K562 (cell line): ENCODE data around the gene CACNG6. TPM values are rescaled to one million over a fixed set of nuclear protein-coding genes. Genes with fewer than 3 reads are reported as not detected.

Experiments used
- ATAC-seq: fragments of 200-7000 bp; cut with Tn5 transposase; 3 replicates; pipeline ENCODE4 v1.9.1; 2020; ENCODE audit warnings: moderate library complexity
- BruUV-seq: library from RNA; stranded (reverse); fragments of 400-500 nt; replicated peaks from 2 replicates; lab custom pipeline; 2021; lab: Mats Ljungman, UMichigan
- CTCF ChIA-PET: fragments of 300-600 bp; formaldehyde crosslinking; extraction: SDS; loops from one replicate; lab custom pipeline; 2021; ENCODE audit warnings: low intra/inter-chr PET ratio; lab: Yijun Ruan, JAX
- POLR2A ChIA-PET: fragments of 300-600, 350-650 bp; sonication (Branson Sonifier 250); formaldehyde crosslinking; extraction: SDS; loops from one replicate; lab custom pipeline; 2021; ENCODE audit warnings: antibody characterized with exemption, inconsistent platforms; lab: Yijun Ruan, JAX
- DNase-seq, 4 experiments: peaks; one replicate each; pipeline versions ENCODE4 v3.0.0 to v3.0.0-alpha.2; 2011 to 2018; ENCODE audit warnings: low spot score in 3 of 4, mixed read lengths in 3 of 4; ENCODE audit errors: extremely low read depth in 1 of 4
- FAIRE-seq: peaks from 2 replicates; lab custom pipeline; 2011; peaks lifted over from hg19 to GRCh38; lab: Jason Lieb, UNC
- H2AFZ ChIP-seq: 2 replicates; pipeline ENCODE4 v1.6.0; 2011; ENCODE audit warnings: low read depth, low read length, control low read depth, inconsistent platforms
- H3K27ac ChIP-seq: fragments of 200-600 bp; 3 replicates; pipeline ENCODE4 v1.8.0; 2011; ENCODE audit warnings: low read depth, mild to moderate bottlenecking, control low read depth, inconsistent platforms, low read length, moderate library complexity, mixed read lengths; ENCODE audit errors: extremely low read depth
- H3K27me3 ChIP-seq, 2 experiments: fragments of 300-600 bp in 1 of 2; 2 replicates in 1 of 2; 3 replicates in 1 of 2; pipeline versions ENCODE4 v1.6.0 to v1.8.0; 2011; ENCODE audit warnings: inconsistent platforms in 2 of 2, low read length in 2 of 2, mild to moderate bottlenecking in 1 of 2, mixed read lengths in 1 of 2, moderate library complexity in 1 of 2; ENCODE audit not compliant: control insufficient read depth in 2 of 2, insufficient read depth in 2 of 2
- H3K36me3 ChIP-seq: fragments of 300-600 bp; 3 replicates; pipeline ENCODE4 v1.8.0; 2011; ENCODE audit warnings: mild to moderate bottlenecking, low read length, inconsistent platforms; ENCODE audit not compliant: control insufficient read depth, insufficient read depth
- H3K4me1 ChIP-seq, 2 experiments: fragments of 200-600 bp in 1 of 2; replicated peaks in 1 of 2; 2 replicates in 1 of 2; 3 replicates in 1 of 2; pipeline versions ENCODE4 v1.5.1 to v1.8.0; 2011; ENCODE audit warnings: inconsistent platforms in 2 of 2, low read length in 2 of 2, mild to moderate bottlenecking in 1 of 2, mixed read lengths in 1 of 2, moderate library complexity in 1 of 2; ENCODE audit not compliant: control insufficient read depth in 2 of 2, insufficient read depth in 2 of 2
- H3K4me2 ChIP-seq: 2 replicates; pipeline ENCODE4 v1.6.1; 2011; ENCODE audit warnings: low read length, control low read depth, inconsistent platforms, mixed read lengths; ENCODE audit not compliant: insufficient read depth
- H3K4me3 ChIP-seq: fragments of 200-600 bp; sonication (generic), shearing (Covaris generic); 2 replicates; pipeline ENCODE4 v1.5.1; 2016; ENCODE audit warnings: control low read depth, inconsistent platforms
- H3K79me2 ChIP-seq: fragments of 200-600 bp; 3 replicates; pipeline ENCODE4 v1.8.0; 2011; ENCODE audit warnings: low read length, inconsistent platforms; ENCODE audit not compliant: control insufficient read depth, insufficient read depth
- H3K9ac ChIP-seq, 2 experiments: 2 replicates each; pipeline versions ENCODE4 v1.6.0 to v1.6.1; 2011; ENCODE audit warnings: low read depth in 2 of 2, low read length in 2 of 2, control low read depth in 1 of 2, inconsistent platforms in 1 of 2, mild to moderate bottlenecking in 1 of 2, mixed read lengths in 1 of 2; ENCODE audit not compliant: insufficient read depth in 1 of 2
- H3K9me1 ChIP-seq: one replicate; pipeline ENCODE4 v1.6.0; 2011; ENCODE audit warnings: inconsistent platforms, mild to moderate bottlenecking, low read length, moderate library complexity; ENCODE audit not compliant: control insufficient read depth, insufficient read depth
- H3K9me3 ChIP-seq: replicated peaks from 2 replicates; pipeline ENCODE4 v1.5.1; 2011; ENCODE audit warnings: low read depth, low read length, inconsistent platforms; ENCODE audit not compliant: control insufficient read depth, insufficient read depth
- H4K20me1 ChIP-seq: replicated peaks from 2 replicates; pipeline ENCODE4 v1.6.1; 2011; ENCODE audit warnings: low read length, inconsistent platforms, mixed read lengths; ENCODE audit not compliant: control insufficient read depth, insufficient read depth
- FOXK1 ChIP-seq: sonication (generic); formaldehyde crosslinking; IDR thresholded peaks from 2 replicates; pipeline ENCODE4 v1.8.0; 2022; ENCODE audit warnings: missing genetic modification reagents, mild to moderate bottlenecking, borderline replicate concordance
- MCM5 ChIP-seq: fragments of 450-650 bp; IDR thresholded peaks from 2 replicates; pipeline ENCODE4 v1.6.1; 2016; ENCODE audit warnings: low read depth
- WGBS: fragments of 100-300 bp; shearing (Covaris generic); methylation state at CpG from one replicate; pipeline ENCODE4 v1.1.6; 2016; ENCODE audit warnings: low coverage, mixed read lengths; ENCODE audit not compliant: insufficient coverage; ENCODE audit errors: missing lambda C conversion rate; 5-methylcytosine and 5-hydroxymethylcytosine counted together
- in situ Hi-C: fragments of 300-500 bp; cut with MboI; formaldehyde crosslinking; loops from 4 replicates; pipeline ENCODE4 v1.15.0; 2018; ENCODE audit warnings: inconsistent platforms, mixed read lengths
- intact Hi-C: fragments of 100-400 bp; cut with micrococcal nuclease; formaldehyde crosslinking; loops from 2 replicates; pipeline ENCODE4 v1.14.2; 2022
- polyA plus RNA-seq, 8 experiments: library from polyadenylated mRNA; depleted of rRNA in 4 of 8; stranded (reverse) in 5 of 8; unstranded in 3 of 8; fragments of >200 nt; fragmentation: Nextera tagmentation in 2 of 8; fragmentation: Illumina TruSeq in 1 of 8; extraction: Ambion mirVana in 2 of 8; extraction: Trizol in 1 of 8; gene quantifications; 2 replicates each; pipeline versions ENCODE4 v1.2.1 to v1.2.3, GENCODE V29; 2011 to 2014; ENCODE audit warnings: inconsistent platforms in 1 of 8, missing spikeins in 1 of 8
- total RNA-seq, 7 experiments: library from RNA; depleted of rRNA in 6 of 7; stranded (reverse); fragments of >200 nt in 6 of 7; fragmentation: Illumina TruSeq in 2 of 7; extraction: Trizol in 2 of 7; gene quantifications; 2 replicates each; pipeline versions ENCODE4 v1.2.1 to v1.2.3, GENCODE V29; 2011 to 2021; ENCODE audit warnings: low replicate concordance in 1 of 7
- TF ChIP-seq, protein P1 (sequence below): fragments of 150-350 bp; conservative IDR thresholded peaks from 2 replicates; pipeline ENCODE4 v1.6.1; 2014; ENCODE audit warnings: low read length
- TF ChIP-seq, protein P2 (sequence below): fragments of 250-450 bp; sonication (Bioruptor Pico); IDR thresholded peaks from 2 replicates; pipeline ENCODE4 v1.5.0; 2021; ENCODE audit warnings: mild to moderate bottlenecking, moderate library complexity

Gene CACNG6
- total and polyA plus RNA-seq, 9 of the 15 experiments (the other 6 are each of a cell fraction or from before 2014, with no cell fraction given): not detected

DNA sequence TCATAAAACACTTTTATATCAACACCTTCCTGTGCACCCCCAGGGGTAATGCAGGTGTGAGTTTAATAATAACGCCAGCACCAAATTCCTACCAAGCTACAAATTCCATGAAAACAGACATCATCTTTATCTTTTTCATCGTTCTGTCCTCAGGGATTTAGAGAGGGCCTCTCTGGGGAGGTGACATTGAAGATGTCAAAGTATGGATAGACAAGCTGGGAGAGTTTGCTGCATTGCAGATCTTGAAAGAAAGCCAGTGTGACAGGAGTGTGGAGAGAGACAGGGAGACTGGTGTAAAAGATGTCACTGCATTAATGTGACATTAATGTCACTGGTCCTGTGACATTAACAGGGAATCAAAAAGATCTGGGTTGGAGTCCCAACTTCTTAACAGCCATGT is 10.1 kb downstream of the CACNG6 start (continued):
- TF ChIP-seq, protein P1, sequence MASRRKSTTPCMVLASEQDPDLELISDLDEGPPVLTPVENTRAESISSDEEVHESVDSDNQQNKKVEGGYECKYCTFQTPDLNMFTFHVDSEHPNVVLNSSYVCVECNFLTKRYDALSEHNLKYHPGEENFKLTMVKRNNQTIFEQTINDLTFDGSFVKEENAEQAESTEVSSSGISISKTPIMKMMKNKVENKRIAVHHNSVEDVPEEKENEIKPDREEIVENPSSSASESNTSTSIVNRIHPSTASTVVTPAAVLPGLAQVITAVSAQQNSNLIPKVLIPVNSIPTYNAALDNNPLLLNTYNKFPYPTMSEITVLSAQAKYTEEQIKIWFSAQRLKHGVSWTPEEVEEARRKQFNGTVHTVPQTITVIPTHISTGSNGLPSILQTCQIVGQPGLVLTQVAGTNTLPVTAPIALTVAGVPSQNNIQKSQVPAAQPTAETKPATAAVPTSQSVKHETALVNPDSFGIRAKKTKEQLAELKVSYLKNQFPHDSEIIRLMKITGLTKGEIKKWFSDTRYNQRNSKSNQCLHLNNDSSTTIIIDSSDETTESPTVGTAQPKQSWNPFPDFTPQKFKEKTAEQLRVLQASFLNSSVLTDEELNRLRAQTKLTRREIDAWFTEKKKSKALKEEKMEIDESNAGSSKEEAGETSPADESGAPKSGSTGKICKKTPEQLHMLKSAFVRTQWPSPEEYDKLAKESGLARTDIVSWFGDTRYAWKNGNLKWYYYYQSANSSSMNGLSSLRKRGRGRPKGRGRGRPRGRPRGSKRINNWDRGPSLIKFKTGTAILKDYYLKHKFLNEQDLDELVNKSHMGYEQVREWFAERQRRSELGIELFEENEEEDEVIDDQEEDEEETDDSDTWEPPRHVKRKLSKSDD: no peak

DNA sequence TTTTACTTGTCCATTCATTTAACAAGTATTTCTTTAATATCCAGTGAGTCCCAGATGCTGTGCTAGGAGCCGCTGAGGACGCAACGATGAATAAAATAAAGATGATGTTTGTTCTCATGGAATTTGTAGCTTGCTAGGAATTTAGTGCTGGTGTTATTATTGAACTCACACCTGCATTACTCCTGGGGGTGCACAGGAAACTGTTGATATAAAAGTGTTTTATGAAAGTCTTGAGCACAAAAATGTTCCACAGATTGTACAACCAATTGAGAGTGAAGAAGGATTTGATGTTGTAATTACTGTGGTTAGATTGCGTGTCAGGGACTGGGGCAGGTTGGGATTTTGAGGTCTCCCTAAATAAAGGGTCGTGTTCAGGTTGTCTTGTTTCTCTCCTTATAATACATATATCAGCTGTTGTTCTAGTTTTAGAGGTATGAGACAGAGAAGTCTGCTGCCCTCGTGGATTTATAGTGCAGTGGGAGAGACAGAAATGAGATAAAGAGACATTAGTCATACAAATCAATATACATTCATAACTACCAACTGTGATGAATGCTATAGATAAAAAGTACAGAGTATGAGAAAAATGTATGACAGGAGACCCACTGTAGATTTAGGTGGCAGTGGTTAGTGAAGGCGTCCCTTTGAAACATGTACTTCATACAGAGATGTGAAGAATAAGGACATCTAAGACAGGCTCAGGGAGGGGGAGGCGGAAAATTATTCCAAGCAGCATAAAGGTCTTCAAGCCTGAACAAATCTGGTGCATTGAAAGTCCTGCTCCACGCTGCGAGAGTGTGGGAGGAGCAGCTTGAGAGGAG is 11.3 kb downstream of the CACNG6 start:
- H3K36me3 ChIP-seq: no peaks in the 10 kb centered on the region
- intact Hi-C loops: no loop called here
- no peaks in the 10 kb centered on the region for H3K9me1 ChIP-seq
- H3K4me1 ChIP-seq: no peaks in the 10 kb centered on the region
- DNase-seq: no peak
- H3K9me3 ChIP-seq: no peaks in the 10 kb centered on the region
- no peaks in the 10 kb centered on the region for H4K20me1 ChIP-seq
- under 1% methylated on average over 10 of the region's 10 CpGs for WGBS
- H3K4me3 ChIP-seq: no peak overlapping the region
- H3K79me2 ChIP-seq: no peaks in the 10 kb centered on the region
- ChIA-PET CTCF (no interaction called here), POLR2A (no interaction called here)
- no peak overlapping the region for H3K9ac ChIP-seq
- no peak overlapping the region for H3K4me2 ChIP-seq
- no TSS peak for BruUV-seq
- peaks cover 3 to 17% of the 10 kb centered on the region in 2 experiments; a peak in 2 of 5 replicates for H3K27me3 ChIP-seq
- no peak for ATAC-seq
- in situ Hi-C loops: no loop called here
- no peak overlapping the region for H2AFZ ChIP-seq
- H3K27ac ChIP-seq: no peak overlapping the region
- no peak for FAIRE-seq
- no peak for TF ChIP-seq MCM5
- no peak for TF ChIP-seq FOXK1
- TF ChIP-seq, protein P2, sequence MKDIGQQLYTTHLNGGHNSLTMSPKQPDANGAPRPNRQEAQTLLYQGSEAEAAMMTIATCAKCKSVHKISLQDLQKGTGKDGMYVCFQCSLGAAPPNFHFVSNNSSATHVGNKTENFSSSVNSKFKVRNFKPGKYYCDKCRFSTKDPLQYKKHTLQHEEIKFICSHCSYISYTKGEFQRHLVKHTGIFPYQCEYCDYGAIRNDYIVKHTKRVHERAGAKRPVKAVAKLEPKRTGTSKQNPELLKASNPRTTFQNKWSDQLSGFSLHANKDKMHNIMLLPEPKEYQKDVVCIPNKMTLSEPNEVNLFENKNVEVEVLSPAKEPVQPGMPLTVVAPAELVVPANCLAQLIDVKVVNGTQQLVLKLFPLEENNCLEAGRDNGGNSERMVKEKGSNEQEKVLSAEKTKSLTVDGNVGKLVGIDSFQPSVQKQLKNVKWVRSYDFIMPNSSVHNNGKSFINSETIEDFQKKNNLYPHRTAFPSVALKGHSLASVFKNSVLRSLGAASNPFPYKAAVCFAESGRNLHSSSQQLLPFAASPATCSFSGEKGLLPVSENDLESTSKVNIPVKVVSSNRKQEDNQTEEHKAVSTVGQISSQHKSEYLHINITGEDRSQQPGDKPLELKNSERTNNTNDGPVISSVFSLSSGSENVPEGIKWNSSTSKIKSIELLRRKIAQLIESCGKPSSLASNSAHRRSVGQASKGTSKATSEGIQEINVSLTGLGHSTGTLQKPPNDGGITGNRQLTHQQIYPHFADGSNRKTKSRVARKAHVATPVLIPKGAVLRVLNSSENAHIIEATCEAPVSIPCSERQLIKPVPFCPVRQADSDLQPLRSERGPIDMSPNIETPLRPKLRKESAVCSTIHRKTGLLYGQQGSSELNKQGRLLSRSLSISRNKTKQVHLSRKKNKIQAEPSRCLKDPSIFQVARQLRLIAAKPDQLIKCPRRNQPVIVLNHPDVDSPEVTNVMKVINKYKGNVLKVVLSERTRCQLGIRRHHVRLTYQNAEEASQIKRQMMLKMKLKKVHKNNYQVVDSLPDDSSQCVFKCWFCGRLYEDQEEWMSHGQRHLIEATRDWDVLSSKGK: no peak
